Neural cell (in vitro differentiated cells): ENCODE results near the gene FGR. TPM values are rescaled to one million over a fixed set of nuclear protein-coding genes. Genes with fewer than 3 reads are reported as not detected.

ENCODE experiments used
- H2AFZ ChIP-seq: fragments of 200-600, 300-800 bp; sonication (generic), shearing (Covaris generic); 2 replicates; pipeline ENCODE4 v1.6.0; 2014; ENCODE audit warnings: low read depth, mild to moderate bottlenecking, antibody characterized with exemption, low read length, moderate library complexity
- H3F3A ChIP-seq: fragments of 200-600 bp; shearing (Covaris generic); 2 replicates; pipeline ENCODE4 v1.6.1; 2016; ENCODE audit warnings: mild to moderate bottlenecking, moderate library complexity, mixed read lengths, antibody characterized with exemption, low read length; ENCODE audit not compliant: insufficient read depth, poor library complexity, severe bottlenecking
- H3K27ac ChIP-seq: fragments of 200-600, 300-800 bp; sonication (generic), shearing (Covaris generic); 2 replicates; pipeline ENCODE4 v1.5.1; 2014; ENCODE audit warnings: mild to moderate bottlenecking, low read length, moderate library complexity
- H3K27me3 ChIP-seq: fragments of 300-800, 200-600 bp; sonication (generic), shearing (Covaris generic); 2 replicates; pipeline ENCODE4 v1.6.0; 2014; ENCODE audit warnings: mild to moderate bottlenecking, low read depth, low read length, moderate library complexity; ENCODE audit not compliant: insufficient read depth
- H3K36me3 ChIP-seq: fragments of 300-800, 200-600 bp; sonication (generic), shearing (Covaris generic); 2 replicates; pipeline ENCODE4 v1.5.1; 2014; ENCODE audit warnings: mild to moderate bottlenecking, antibody characterized with exemption, low read length, moderate library complexity; ENCODE audit not compliant: insufficient read depth
- H3K4me2 ChIP-seq: fragments of 300-800, 200-600 bp; sonication (generic), shearing (Covaris generic); 2 replicates; pipeline ENCODE4 v1.6.0; 2014; ENCODE audit warnings: mild to moderate bottlenecking, low read length
- H3K4me3 ChIP-seq: fragments of 300-800, 200-600 bp; sonication (generic), shearing (Covaris generic); 2 replicates; pipeline ENCODE4 v1.5.1; 2014; ENCODE audit warnings: mild to moderate bottlenecking, low read length, moderate library complexity
- H3K79me2 ChIP-seq: fragments of 200-600 bp; shearing (Covaris generic); replicated peaks from 2 replicates; pipeline ENCODE4 v1.6.0; 2014; ENCODE audit warnings: mild to moderate bottlenecking, low read length, moderate library complexity; ENCODE audit not compliant: insufficient read depth
- H3K9ac ChIP-seq: fragments of 300-800, 200-600 bp; sonication (generic), shearing (Covaris generic); 2 replicates; pipeline ENCODE4 v1.6.1; 2016; ENCODE audit warnings: mild to moderate bottlenecking, low read length, mixed read lengths
- H3K9me2 ChIP-seq: fragments of 200-600 bp; shearing (Covaris generic); 2 replicates; pipeline ENCODE4 v1.6.1; 2016; ENCODE audit warnings: mild to moderate bottlenecking, low read length, mixed read lengths; ENCODE audit not compliant: insufficient read depth
- H3K9me3 ChIP-seq: fragments of 200-600, 300-800 bp; sonication (generic), shearing (Covaris generic); 2 replicates; pipeline ENCODE4 v1.6.1; 2016; ENCODE audit warnings: mild to moderate bottlenecking, mixed run types, low read length, moderate library complexity, mixed read lengths
- H4K20me1 ChIP-seq: fragments of 200-600 bp; shearing (Covaris generic); 2 replicates; pipeline ENCODE4 v1.6.1; 2016; ENCODE audit warnings: mild to moderate bottlenecking, mixed run types; ENCODE audit not compliant: insufficient read depth
- CTCF ChIP-seq: fragments of 450-650 bp; IDR thresholded peaks from 2 replicates; pipeline ENCODE4 v1.5.1; 2014; ENCODE audit warnings: antibody characterized with exemption, mild to moderate bottlenecking, moderate library complexity; ENCODE audit not compliant: poor library complexity, severe bottlenecking
- EP300 ChIP-seq: fragments of 450-650 bp; conservative IDR thresholded peaks from 2 replicates; pipeline ENCODE4 v1.6.1; 2014; ENCODE audit warnings: antibody characterized with exemption, mild to moderate bottlenecking, moderate library complexity; ENCODE audit not compliant: poor library complexity, severe bottlenecking
- EZH2 ChIP-seq: fragments of 200-600, 300-800 bp; shearing (Covaris generic), sonication (generic); IDR thresholded peaks from 2 replicates; pipeline ENCODE4 v1.6.1; 2014; ENCODE audit warnings: antibody characterized with exemption, low read length, borderline replicate concordance, mild to moderate bottlenecking; ENCODE audit not compliant: insufficient read depth, poor library complexity, severe bottlenecking
- MXI1 ChIP-seq: fragments of 450-650 bp; conservative IDR thresholded peaks from 2 replicates; pipeline ENCODE4 v1.6.1; 2014; ENCODE audit warnings: antibody characterized with exemption, mild to moderate bottlenecking; ENCODE audit not compliant: poor library complexity, severe bottlenecking
- POLR2AphosphoS5 ChIP-seq: IDR thresholded peaks from 2 replicates; pipeline ENCODE4 v1.6.1; 2012
- RAD21 ChIP-seq: fragments of 450-650 bp; conservative IDR thresholded peaks from 2 replicates; pipeline ENCODE4 v1.6.1; 2014; ENCODE audit warnings: antibody characterized with exemption, mild to moderate bottlenecking, moderate library complexity
- REST ChIP-seq: IDR thresholded peaks from 2 replicates; pipeline ENCODE4 v1.6.1; 2012; ENCODE audit warnings: borderline replicate concordance
- SMC3 ChIP-seq: fragments of 450-650 bp; conservative IDR thresholded peaks from 2 replicates; pipeline ENCODE4 v1.6.1; 2014; ENCODE audit warnings: antibody characterized with exemption, mild to moderate bottlenecking, moderate library complexity; ENCODE audit not compliant: poor library complexity
- TAF1 ChIP-seq: IDR thresholded peaks from 2 replicates; pipeline ENCODE4 v1.6.1; 2012; ENCODE audit warnings: low read depth
- polyA plus RNA-seq: library from polyadenylated mRNA; depleted of rRNA; stranded (reverse); fragments of >200 nt; gene quantifications from 2 replicates; pipeline ENCODE4 v1.2.3, GENCODE V29; 2014

Gene FGR
- polyA plus RNA-seq, 1 donor from 2014 or later: not detected

- H3K9me2 ChIP-seq: no peaks in the 10 kb centered on the region
- H3K27ac ChIP-seq: no peak overlapping the region
- H2AFZ ChIP-seq: no peak overlapping the region
- no peaks in the 10 kb centered on the region for H3K27me3 ChIP-seq
- H3K79me2 ChIP-seq: peaks cover 96% of the 10 kb centered on the region
- H3K4me2 ChIP-seq: no peak overlapping the region
- peaks cover 64% of the 10 kb centered on the region for H4K20me1 ChIP-seq
- TF ChIP-seq CTCF (no peak), REST (no peak), EZH2 (no peak), SMC3 (no peak), RAD21 (no peak), MXI1 (no peak), TAF1 (no peak), POLR2AphosphoS5 (no peak), EP300 (no peak)
- H3K36me3 ChIP-seq: no peaks in the 10 kb centered on the region
- no peaks in the 10 kb centered on the region for H3K9me3 ChIP-seq
- peak overlapping the region; percentile 14 for H3K9ac ChIP-seq
- no peak overlapping the region for H3K4me3 ChIP-seq
- H3F3A ChIP-seq: no peaks in the 10 kb centered on the region
These were observed 39.4 kb downstream of the FGR start for GRCh38 chr1:27595597-27595996.

- Histone ChIP-seq H2AFZ (no peak overlapping the region), H3K4me3 (peak overlapping the region; percentile 61), H3K27ac (peak overlapping the region; percentile 90), H3K27me3 (no peaks in the 10 kb centered on the region), H3F3A (no peaks in the 10 kb centered on the region), H3K9me3 (no peaks in the 10 kb centered on the region), H3K4me2 (peak overlapping the region; percentile 88), H3K79me2 (peaks cover 94% of the 10 kb centered on the region), H4K20me1 (peaks cover 57% of the 10 kb centered on the region), H3K36me3 (no peaks in the 10 kb centered on the region), H3K9me2 (no peaks in the 10 kb centered on the region), H3K9ac (peak overlapping the region; percentile 66)
- TF ChIP-seq EP300 (no peak), POLR2AphosphoS5 (no peak), EZH2 (no peak), CTCF (no peak), REST (no peak), MXI1 (no peak), RAD21 (no peak), TAF1 (no peak), SMC3 (no peak)
These were observed 40.1 kb downstream of the FGR start for GRCh38 chr1:27594564-27595510.
